ENCODE results near the gene OSBPL6.

DNA sequence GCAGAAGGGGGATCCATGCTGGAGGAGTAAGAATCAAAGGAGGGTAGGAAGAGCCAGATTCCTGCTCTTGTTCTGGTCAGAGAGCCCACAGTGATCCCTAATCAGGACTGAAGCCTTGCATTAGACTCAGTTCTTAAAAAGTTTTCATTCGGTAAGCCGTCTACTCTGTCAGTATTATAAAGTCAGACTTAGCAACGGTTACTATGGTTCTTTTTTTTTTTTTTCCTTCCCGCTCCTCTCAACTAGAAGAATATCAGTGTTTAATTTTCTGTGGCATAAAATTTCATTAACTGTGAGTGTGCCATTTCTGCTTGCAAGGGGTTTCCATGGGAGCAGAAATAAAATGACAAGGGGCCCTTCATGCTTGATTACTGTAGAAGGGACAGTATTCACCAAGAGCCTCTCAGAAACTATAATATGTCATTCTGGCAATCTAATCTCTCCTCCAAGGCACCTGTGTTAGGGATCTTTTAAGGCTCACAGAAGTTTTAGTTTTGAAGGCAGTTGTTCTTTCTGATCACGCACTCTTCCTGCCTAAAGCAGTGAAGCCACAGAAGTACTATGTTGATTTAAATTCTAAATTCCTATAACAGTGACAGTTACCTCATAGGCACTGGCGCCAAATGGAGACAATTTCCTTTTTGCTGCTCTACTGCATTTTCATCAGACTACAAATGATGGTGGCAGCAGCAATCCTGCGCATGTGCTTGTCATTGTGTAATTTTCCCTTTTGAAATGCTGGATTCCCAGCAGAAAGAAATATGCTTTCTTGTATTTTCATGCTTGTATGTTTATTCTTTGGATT, 57.0 kb downstream of the OSBPL6 start:
- TF ChIP-seq, protein P1, sequence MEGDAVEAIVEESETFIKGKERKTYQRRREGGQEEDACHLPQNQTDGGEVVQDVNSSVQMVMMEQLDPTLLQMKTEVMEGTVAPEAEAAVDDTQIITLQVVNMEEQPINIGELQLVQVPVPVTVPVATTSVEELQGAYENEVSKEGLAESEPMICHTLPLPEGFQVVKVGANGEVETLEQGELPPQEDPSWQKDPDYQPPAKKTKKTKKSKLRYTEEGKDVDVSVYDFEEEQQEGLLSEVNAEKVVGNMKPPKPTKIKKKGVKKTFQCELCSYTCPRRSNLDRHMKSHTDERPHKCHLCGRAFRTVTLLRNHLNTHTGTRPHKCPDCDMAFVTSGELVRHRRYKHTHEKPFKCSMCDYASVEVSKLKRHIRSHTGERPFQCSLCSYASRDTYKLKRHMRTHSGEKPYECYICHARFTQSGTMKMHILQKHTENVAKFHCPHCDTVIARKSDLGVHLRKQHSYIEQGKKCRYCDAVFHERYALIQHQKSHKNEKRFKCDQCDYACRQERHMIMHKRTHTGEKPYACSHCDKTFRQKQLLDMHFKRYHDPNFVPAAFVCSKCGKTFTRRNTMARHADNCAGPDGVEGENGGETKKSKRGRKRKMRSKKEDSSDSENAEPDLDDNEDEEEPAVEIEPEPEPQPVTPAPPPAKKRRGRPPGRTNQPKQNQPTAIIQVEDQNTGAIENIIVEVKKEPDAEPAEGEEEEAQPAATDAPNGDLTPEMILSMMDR (IDR thresholded peaks at IDR 0.05): no peak
- TF ChIP-seq POLR2A (IDR thresholded peaks at IDR 0.05): no peak

All from right lobe of liver (tissue), 4 donors.